ENCODE data around the gene VAV2.
A peak's percentile ranks its signal among the peaks of the same experiment; 100 is the strongest.
"Not testable (repeated sequence)": the region's sequence is repeated elsewhere in the genome, so short reads cannot be mapped to it uniquely, and the experiment has no call there.

Gene VAV2

DNA sequence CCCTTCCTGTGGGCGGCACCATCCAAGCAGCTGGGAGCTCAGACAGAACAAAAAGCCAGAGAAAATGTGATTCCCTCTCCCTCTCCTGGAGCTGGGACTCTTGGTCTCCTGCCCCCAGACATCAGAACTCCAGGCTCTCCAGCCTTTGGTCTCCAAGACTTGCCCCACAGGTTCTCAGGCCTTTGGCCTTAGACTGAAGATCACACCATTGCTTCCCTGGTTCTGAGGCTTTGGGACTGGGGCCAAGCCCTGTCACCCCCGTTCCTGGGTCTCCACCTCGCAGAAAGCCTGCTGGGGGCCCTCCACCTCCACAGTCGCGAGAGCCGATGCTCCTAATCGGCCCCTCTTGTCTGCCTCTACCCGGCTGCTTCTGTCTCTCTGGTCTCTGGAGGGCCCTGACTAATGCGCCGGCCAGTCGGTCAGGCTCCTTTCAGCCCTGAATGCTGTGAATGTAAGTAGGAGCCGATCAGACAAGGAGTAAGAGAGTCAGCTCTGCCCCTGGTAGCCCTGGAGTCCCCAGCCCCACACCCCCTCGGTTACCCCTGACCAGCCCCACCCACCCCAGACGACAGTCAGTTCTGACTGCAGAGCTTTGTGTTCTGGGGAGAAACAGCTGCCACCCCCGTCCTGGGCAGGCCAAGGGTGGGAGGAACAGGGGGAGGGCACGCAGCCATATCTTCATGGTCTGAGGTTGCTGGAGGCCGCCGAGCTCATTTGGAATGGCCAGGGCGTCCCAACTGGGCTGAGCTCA lies 57.5 kb downstream of the VAV2 start:
- DNase-seq: no peak

DNA sequence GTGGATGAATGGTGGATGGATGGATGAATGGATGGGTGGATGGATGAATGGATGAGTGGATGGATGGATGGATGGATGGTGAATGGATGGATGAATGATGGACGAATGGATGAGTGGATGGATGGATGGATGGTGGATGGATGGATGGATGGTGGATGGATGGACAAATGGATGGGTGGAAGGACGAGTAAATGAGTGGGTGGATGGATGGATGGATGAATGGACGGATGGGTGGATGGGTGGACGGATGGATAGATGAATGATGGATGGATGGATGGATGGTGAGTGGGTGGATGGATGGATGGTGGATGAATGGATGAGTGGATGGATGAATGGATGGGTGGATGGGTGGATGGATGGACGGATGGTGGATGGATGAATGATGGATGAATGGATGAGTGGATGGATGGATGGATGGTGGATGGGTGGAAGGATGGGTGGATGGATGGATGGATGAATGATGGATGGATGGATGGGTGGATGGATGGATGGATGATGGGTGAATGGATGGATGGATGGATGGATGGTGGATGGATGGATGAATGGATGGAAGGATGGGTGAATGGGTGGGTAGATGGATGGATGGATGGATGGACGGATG lies 58.6 kb downstream of the VAV2 start:
- no peak for DNase-seq

DNA sequence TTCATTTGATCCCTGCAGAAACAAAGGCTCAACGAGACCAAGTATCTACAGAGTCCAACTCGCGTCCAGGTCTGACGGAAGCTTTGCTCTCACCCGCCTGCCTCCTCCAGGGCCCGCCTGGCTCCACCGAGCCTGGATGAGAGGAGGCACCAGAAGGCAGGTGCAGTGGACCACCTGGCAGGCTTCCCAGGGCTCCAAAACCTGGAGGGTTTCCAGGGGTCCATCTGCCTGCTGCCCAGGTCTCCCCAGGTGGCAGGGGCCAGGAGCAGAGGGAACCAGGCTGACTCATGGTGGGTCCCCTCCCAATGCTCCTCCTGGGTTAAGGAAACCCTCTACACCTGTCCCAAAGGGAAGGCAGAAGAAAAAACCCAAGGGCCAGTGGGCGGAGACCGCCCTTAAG lies 59.5 kb downstream of the VAV2 start:
- DNase-seq: no peak

DNA sequence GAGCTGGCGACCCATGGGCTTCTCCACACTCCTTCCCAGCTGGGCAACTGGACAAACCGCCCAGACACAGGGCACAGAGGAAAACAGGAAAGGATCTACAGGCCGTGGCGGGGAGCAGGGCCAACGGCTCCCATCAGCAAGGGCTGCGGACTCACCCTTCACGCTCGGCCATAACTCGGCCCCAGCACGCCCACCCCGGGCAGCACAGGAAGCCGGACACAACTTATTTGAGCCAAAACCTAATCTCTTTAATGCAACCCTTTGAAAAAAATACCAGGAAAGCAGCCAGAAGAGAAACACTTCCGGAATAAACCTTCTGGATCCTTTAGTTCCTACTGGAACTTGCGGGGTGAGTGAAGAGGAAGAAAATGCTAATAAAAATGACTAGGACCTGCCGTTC lies 59.9 kb downstream of the VAV2 start:
- no peak for DNase-seq

DNA sequence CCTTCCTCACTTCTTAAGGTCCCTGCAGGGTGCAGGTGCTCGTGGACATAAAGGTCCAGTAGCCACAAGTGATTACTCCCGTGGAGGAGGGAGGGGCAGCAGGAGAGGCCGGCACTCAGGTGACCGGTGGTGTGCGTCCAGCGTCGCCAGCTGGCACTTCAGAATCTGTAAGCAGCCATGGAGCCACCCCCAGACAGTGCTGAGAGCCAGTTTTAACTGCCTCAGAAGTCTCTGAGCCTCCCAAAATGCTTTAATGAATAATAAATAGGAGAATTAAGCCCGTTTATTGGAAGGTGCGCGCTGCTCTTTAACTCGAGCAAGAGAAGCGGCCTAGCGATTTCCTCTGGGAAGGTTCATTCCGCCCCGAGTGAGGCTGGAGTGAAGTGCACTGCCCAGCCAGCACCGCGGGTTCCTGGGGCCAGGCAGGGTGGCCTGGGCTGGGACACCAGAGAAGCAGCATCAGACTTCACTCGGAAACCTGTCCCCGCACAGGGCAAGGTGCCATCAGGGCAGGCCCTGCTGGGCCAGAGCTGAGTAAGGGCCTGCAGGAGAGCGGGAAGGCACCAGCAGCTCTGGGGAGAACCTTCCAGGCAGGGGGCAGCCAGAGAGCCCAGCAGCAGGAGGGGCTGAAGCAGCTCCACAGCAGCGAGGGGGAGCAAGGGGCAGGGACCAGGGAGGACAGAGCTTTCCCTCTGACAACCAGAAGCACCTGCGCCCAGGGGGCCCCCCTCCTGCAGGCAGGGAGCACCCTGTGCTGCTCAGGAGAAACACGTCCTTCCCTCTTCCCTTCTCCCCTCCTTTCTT lies 61.2 kb downstream of the VAV2 start:
- peak; percentile 10 for DNase-seq

DNA sequence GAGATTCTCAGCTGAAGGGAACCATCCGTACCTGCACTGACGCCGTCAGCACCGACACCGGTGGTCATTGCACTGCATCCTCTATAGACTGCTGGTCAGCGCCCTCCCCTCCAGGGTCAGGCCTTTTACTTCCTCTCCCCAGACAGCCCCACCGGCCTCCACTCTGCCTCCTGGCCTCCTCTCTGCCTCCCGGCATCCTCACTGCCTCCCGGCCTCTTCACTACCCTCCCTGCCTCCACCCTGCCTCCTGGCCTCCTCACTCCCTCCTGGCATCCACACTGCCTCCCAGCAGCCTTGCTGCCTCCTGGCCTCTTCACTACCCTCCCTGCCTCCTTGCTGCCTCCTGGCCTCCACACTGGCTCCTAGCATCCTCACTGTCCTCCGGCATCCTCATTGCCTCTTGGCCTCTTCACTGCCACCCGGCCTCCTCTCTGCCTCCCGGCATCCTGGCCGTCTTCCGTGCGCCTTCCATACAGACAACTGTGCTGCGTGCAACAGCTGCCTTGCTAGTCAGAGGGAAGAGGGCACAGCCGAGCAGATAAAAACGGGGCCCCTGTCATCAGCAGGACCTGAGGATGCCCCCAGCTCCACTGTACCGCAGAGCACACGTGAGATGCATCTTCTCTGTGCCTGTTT lies 62.0 kb downstream of the VAV2 start:
- DNase-seq: no peak

DNA sequence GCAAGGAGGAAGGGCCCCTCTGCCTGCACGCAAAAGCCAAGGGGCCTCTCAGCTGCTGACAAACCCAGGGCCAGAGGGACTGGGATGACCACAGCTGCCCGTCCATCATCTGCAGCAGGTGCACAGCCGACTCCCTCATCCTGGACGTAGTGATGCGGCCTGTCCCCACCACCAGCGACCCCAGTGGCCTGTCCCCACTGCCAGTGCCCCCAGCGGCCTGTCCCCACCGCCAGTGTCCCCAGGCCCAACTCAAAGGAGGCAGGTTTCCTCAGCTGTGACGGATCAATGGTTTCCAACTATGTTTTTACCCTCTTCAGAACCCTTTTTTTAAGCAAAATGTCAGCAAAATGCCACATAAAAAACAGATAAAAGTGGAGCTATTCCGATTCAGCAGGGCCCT lies 62.5 kb downstream of the VAV2 start:
- DNase-seq: no peak

DNA sequence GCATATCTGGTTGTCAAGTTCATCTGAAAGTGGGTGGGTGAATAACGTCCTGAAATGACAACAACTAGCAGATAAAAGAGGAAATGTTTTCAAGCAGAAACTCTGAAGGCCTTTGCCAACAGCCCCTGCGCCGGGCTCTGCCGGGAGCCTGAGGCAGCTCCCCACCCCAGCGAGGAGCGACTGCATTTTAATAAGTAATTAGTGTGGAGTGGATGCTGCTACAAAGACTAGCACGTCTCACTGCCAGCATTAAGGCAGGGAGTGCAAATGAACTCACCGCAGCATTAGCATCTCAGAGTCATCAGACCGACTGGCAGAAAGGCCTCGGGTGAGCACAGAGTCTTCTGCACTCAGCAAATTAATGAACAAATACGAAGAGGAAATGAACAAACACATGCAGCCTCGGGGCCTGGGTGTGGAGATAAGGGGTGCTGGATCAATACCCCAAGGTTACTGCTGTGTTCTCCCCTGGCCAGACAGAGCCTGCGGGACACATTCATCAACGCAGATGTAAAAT lies 63.8 kb downstream of the VAV2 start:
- DNase-seq: no peak

DNA sequence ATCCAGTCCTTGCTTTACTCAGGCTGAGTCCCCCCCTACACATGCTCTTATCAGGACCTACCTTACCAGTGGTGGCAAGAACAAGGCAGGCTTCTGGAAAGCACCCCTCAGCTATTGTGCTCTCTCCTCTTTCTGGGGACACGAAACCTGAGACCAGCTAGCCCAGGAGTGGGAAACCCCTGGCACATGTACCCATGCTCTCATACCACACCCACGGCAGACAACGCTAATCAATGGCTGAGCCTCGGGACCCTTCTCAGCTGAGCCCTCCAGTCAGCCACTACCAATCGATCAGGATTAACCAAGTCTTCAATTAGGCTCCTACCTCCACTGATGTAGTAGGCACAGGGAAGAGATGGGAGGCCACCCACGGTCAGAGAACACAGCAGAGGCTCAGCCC lies 65.1 kb downstream of the VAV2 start:
- DNase-seq: no peak

DNA sequence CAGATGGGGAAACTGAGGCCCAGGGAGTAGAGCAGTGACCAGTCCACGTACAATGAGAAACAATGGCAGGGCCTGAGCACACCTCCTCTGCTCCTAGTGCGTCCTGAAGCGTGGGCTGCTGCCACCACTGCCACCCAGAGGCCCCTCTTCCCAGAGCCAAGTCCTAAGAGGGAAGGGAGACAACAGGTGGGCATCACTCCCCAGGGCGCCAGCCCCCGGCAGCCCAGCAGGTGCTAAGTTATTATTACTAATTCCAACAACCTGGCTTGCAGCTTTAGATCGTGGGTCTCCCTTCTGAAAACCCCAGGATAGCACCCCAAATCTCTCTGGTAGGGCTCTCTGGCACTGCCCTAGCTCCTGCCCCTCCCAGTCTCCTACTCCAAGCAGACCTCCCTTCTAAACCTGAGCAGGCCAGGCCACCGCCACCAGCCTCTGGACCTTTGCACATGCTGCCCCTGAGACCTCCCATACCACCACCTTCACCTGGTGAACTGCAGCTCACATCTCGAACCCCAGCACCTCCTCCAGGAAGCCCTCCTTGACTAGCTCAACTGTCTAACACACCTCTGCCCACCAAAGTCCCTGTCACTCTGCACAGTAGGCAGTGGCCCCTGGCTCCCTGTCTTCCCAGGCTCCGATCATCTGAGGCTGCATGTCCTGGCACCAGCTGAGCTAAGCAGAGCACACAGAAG lies 65.8 kb downstream of the VAV2 start:
- no peak for DNase-seq

DNA sequence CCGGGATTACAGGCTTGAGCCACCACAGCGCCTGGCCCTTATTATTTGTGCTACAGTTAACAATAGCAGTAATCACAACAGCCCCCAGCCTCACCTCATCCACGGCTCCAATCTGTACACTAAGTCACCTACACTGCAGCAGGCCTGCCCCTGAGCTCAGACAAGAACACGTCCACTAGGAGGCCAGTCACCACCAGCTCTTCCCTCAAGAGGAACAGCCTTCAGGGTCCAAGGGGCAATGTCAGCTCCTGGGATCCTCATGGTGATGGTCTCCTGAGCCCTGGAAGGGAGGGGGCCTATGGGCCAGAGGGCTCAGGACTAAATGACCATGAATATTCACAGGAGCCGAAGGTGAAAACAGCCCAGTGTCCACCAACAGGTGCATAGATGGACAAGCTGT lies 67.7 kb downstream of the VAV2 start:
- DNase-seq: no peak

DNA sequence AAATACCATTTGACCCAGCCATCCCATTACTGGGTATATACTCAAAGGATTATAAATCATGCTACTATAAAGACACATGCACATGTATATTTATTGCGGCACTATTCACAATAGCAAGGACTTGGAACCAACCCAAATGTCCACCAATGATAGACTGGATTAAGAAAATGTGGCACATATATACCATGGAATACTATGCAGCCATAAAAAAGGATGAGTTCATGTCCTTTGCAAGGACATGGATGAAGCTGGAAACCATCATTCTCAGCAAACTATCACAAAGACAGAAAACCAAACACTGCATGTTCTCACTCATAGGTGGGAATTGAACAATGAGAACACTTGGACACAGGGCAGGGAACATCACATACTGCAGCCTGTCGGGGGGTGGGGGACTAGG lies 68.5 kb downstream of the VAV2 start:
- DNase-seq: not testable (repeated sequence)

DNA sequence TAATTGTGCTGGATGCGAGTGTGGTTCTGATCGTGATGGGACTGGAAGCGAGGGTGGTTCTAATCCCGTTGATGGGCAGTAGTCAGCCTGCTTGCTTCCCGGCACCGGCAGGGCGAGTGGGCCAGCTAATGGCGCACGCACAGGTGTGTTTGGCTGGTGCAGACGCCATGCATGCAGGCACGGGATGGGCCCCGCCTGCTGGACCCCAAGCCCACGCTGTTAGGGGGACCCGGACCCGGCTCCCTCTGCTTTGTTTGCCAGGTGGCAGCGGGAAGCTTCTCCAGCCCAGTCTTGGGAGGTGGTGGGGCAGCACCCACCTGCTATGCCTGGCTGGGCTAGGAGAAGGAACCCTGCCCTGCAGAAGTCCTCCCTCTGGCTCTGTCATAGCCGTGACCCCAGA lies 70.3 kb downstream of the VAV2 start:
- no peak for DNase-seq

DNA sequence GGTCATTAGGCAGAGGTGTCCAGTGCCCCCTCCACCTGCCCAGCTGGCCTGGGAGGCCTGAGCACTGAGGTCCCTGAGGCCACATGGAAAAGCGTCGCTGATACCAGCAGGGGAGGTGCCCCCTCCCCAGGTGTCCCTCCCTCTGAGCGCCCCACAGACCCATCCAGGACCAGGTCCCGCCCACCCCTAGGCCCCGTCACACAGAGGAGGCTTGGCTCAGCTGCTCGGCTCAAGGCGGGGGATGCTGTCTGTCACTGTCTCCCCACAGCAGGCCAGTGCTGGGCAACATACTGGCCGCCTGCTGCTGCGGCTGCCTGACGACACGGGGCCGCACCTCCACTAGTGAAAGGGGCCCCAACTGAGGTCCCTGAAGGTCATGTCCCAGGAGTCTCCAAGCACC lies 71.7 kb downstream of the VAV2 start:
- no peak for DNase-seq

DNA sequence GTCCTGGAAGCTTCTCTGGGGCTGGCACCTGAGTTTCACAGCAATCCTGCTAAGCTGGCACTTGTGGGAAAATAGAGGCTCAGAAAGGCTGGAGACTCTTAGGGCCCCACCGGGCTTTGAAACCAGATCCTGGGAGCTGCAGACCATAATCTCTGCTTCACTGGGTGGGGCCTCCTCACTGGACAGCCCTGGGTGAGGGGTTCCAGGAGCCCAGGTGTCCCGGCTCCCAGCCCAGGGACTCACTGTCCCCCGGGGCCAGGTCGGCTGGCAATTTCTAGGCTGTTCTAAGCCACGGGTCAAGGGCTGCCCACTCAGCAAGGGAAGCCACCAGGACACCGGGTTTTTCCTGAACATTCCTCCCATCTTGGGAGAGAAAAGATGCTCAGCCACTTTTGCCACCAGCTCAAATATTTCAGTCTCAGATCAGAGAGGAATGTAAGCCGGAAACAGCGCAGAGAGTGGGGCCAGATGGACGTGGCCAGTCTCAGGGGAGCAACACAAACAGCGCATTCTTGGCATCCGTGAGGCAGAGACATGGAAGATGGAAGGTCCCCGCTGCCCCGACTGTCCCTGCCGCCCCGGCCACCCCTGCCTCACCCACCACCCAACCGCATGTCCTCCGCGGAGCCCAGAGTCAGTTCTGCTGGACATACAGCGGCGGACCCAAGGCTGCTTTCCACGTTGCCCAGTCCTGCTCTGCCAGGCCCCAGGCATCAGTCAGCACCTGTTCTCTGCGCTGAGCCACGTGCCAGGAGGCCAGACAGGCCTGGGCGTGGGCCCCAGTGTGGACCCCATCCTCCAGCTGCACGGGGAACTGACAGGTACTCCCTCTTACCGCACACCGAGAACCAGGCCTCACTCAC lies 72.6 kb downstream of the VAV2 start:
- no peak for DNase-seq

DNA sequence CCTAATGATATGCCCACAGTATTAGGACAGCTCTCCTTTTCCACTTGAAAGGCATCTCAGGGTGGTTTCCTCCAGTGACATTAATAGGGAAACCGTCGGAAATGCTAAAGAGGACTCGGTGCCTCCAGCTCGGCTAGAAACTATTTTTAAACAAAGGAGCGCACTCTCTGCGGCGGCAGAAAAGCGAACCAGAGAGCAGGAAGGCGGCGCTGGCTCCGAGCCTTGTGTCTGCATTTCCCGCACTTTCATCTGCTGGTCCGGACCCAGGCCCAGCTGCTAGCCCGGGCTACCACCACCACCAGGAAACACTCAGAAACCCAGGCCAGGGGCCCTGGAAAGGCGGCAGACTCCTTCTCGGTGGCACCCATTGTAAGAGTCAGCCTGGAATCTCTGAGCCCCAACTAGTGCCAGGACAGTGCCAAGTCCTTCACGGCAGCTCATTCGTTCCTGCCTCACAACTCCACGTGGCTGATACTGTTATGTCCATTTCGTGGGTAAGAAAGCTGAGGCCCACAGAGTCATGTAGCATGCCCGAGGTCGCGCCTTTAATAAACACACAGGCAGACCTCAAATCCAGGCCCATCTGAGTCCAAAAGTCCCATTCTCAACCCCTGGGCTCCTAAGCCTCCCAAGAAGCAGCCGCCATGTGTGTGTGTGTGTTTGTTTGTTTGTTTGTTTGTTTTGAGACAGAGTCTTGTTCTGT lies 73.9 kb downstream of the VAV2 start:
- DNase-seq: no peak

DNA sequence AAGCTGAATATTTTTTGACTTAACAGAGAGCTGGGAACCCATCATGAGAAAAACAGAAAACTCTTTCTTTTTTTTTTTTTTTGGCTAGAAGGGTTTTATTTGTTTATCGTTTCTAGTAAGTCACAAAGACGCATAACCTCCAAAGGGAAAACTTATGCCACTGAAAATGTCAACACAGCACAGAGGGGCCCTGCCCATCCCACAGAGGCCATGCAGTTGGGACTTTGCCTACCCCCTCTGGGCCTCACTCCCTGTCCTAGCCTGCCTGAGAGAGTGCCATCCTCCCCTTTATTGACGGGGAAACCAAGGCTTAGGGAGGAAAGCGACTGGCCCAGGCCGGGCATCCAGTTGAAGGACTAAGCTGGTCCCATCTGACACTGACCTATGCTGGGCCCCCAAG lies 74.7 kb downstream of the VAV2 start:
- no peak for DNase-seq

DNA sequence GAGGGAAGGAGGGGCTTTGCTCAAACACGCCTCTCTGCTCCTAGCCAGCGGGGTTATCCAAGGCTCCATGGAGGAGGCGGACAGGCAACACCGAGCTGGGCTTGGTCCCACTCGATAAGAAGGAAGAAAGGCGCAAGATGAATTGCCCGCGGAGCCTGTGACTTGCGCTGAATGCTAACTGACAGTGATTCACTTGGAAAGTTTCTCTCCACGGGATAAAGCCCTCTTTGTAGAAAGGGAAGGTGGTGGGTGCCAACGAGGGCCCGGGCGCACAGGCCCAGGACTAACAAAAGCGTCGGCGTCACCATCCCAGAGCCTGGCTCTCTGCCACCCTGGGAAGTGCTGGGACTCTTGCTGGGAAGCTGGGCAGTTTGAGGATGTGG lies 76.0 kb downstream of the VAV2 start:
- peak; percentile 89 for DNase-seq

DNA sequence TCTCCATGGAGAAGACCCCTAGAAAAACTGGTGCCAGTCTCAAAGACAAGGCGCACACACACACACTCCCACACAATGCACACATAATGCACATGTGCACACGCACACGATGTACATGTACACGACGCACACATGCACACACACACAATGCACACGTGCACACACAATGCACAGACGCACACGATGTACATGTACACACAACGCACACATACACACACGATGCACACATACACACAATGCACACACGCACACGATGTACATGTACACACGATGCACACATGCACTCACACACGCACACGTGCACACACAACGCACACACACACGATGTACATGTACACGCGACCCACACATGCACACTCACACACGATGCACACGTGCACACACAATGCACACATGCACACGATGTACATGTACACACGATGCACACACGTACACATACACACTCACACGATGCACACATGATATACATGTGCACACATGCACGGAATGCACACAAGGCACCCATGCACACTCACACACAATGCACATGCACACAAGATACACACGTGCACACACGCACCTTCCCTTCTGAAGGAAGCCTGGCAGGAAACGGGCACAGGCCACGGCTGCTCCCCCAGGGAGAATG lies 76.5 kb downstream of the VAV2 start:
- no peak for DNase-seq
